Naive thymus-derived CD8-positive, alpha-beta T cell (primary cell): Measurements from ENCODE around the gene ZNF683. TPM values are rescaled to one million over a fixed set of nuclear protein-coding genes. Genes with fewer than 3 reads are reported as not detected.
A peak's percentile ranks its signal among the peaks of the same experiment; 100 is the strongest.

Experiments
- ATAC-seq, 2 donors: fragments of 150-1000 bp; cut with Tn5 transposase in 1 of 2; sonication (Bioruptor Pico), chemical (Tn5 transposase) in 1 of 2; 1 replicate in 1 of 2; 2 replicates in 1 of 2; pipeline ENCODE4 v1.10.0; 2021; ENCODE audit warnings: mild to moderate bottlenecking in 2 of 2, moderate library complexity in 2 of 2
- POLR2A ChIA-PET: fragments of 350-600 bp; sonication (Branson Sonifier 250); formaldehyde crosslinking; loops from one replicate; lab custom pipeline; 2021; ENCODE audit warnings: antibody characterized with exemption; lab: Charles Lee
- DNase-seq, 10 donors: peaks; one replicate each; pipeline versions ENCODE4 v3.0.0 to v3.0.0-alpha.2; 2020 to 2022
- H3K27ac Mint-ChIP-seq, 10 donors: one replicate each; pipeline ENCODE4 v1.8.0; 2020 to 2022; ENCODE audit warnings: mild to moderate bottlenecking in 10 of 10, mixed read lengths in 10 of 10, moderate library complexity in 4 of 10, inconsistent platforms in 1 of 10
- H3K27me3 Mint-ChIP-seq, 5 donors: one replicate each; pipeline ENCODE4 v1.8.0; 2021 to 2022; ENCODE audit warnings: mixed read lengths in 5 of 5
- H3K36me3 Mint-ChIP-seq, 3 donors: one replicate each; pipeline ENCODE4 v1.8.0; 2020 to 2022; ENCODE audit warnings: mixed read lengths in 3 of 3, mild to moderate bottlenecking in 2 of 3, inconsistent platforms in 1 of 3
- H3K4me1 Mint-ChIP-seq, 4 donors: one replicate each; pipeline ENCODE4 v1.8.0; 2021 to 2022; ENCODE audit warnings: mixed read lengths in 4 of 4
- H3K4me3 Mint-ChIP-seq, 10 donors: one replicate each; pipeline ENCODE4 v1.8.0; 2020 to 2022; ENCODE audit warnings: mild to moderate bottlenecking in 10 of 10, mixed read lengths in 10 of 10, moderate library complexity in 6 of 10, inconsistent platforms in 1 of 10
- H3K9me3 Mint-ChIP-seq, 9 donors: one replicate each; pipeline ENCODE4 v1.8.0; 2020 to 2022; ENCODE audit warnings: mixed read lengths in 9 of 9, mild to moderate bottlenecking in 3 of 9, inconsistent platforms in 1 of 9, moderate library complexity in 1 of 9
- polyA plus RNA-seq, 3 donors: library from polyadenylated mRNA; unstranded; fragments of 300-500 nt; fragmentation: Illumina TruSeq; gene quantifications; one replicate each; pipeline ENCODE4 v1.2.3, GENCODE V29; 2021
- total RNA-seq, 8 experiments: library from RNA in 2 of 8; stranded (reverse) in 2 of 8; gene quantifications; one replicate each; pipeline ENCODE4 v1.2.3 and lab custom pipeline; 2021 to 2026

ZNF683 gene
- total and polyA plus RNA-seq, 5 experiments from 2014 or later: 0.42 to 6.3 (median 2.4) TPM

DNA sequence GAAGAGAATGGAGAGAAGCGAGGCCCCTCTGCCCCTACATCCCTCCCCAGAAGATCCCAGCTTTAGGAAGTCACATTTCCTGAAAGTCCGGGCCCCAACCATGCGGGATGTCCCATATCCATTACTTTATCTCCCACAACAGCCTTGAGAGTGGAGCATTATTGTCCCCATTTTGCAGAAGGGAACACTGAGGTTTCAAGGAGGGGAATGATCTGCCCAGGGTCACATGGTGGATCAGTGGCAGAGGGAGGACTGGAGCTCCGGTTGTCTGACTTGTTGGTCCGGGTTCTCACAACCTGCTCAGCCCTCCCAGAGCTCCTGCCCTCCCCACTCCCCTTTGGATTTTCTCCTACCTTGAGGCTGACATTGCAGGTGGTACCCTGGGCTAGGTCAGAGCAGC, 16.4 kb downstream of the ZNF683 start:
- peak overlapping the region in 1 of 10 donors; percentile 68 for H3K27ac Mint-ChIP-seq
- peaks cover 3 to 18% (median 9%) of the 10 kb centered on the region in 5 donors for H3K27me3 Mint-ChIP-seq
- POLR2A ChIA-PET: no interaction called here
- DNase-seq (no peak), ATAC-seq (no peak)
- H3K4me3 Mint-ChIP-seq: no peak overlapping the region
- no peaks in the 10 kb centered on the region for H3K9me3 Mint-ChIP-seq
- H3K4me1 Mint-ChIP-seq: peaks cover 22 to 36% (median 29%) of the 10 kb centered on the region in 4 donors
- no peaks in the 10 kb centered on the region for H3K36me3 Mint-ChIP-seq

DNA sequence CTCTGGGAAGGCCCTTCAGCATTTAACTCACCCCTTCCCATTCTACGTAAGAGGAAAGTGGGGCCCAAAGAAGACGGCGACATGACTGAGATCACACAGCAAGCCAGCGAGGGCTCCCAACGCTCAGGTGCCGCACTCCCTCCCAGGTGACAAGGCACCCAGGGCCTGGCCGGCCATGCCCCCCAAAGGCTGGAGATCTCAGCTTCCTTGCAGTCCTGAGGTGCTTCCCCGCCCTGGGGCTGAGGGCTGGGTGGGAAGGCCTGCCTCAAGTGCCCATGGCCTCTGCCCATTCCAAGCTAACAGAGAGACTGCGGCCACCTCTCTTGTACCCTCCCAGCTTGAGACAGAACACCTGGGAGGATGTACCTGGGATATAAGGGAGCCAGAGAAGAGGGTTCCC, 17.6 kb downstream of the ZNF683 start:
- H3K27me3 Mint-ChIP-seq: peaks cover 0 to 12% (median 4%) of the 10 kb centered on the region in 5 donors
- H3K27ac Mint-ChIP-seq: no peak overlapping the region
- POLR2A ChIA-PET: no interaction called here
- ATAC-seq (no peak), DNase-seq (no peak)
- H3K36me3 Mint-ChIP-seq: no peaks in the 10 kb centered on the region
- no peak overlapping the region for H3K4me3 Mint-ChIP-seq
- no peaks in the 10 kb centered on the region for H3K9me3 Mint-ChIP-seq
- peaks cover 14 to 25% (median 18%) of the 10 kb centered on the region in 4 donors for H3K4me1 Mint-ChIP-seq

DNA sequence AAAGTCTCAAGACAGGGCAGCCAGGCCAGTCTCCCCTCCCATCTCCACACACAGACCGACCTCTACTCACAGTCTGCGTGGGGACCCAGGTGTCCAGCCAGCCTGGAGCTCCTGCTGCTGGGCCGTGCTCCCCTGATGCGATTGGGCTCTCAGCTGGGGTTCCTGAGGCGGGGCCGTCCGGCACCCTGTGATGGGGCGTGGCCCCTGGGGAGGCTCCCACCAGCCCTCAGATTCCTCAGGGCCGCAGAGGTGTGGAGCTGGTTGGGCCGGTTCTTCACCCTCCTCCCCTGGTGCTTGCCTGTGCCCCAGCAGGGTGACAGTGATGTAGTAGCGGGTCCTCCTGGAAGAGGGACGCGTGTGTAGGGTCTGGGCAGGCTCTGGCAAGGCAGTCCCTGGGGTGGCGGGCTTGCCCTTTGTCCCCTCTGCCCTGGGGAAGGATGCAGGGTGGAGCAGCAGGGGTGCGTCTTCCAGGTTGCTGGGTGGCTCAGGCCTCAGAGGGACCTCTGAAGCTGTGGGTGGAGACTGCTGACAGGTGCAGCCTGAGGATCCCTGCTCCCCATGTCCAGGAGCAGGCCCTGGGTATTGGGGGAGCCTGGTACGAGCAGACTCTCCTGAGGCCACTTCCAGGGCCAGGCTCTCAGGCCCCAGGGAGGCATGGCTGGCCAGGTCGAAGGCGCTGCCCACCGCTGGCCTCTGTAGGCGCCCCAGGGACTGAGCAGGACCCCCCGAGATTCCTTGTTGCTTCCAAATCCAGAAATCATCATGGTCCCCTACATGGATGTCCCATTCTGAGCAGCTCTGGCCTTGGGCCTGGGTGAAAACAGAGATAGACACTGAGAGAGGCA, 18.4 kb downstream of the ZNF683 start, which contains the start of gene CRYBG2:
CRYBG2 (minus strand) TSS at position 155 of the 845 bp plus-strand sequence. CDS start 7,473 bp downstream, outside the sequence.
- DNase-seq (no peak), ATAC-seq (no peak)
- POLR2A ChIA-PET: interaction anchor here (1.1 kb wide), 1 partner anchor 72 kb away, joined by 3 read pairs; no protein-coding TSS in a partner anchor
- Mint-ChIP-seq H3K9me3 (no peaks in the 10 kb centered on the region), H3K36me3 (no peaks in the 10 kb centered on the region), H3K4me3 (no peak within 1 kb of the TSS), H3K27ac (peak within 1 kb of the TSS in 1 of 10 donors; percentile 79), H3K27me3 (peaks cover 0 to 12% (median 4%) of the 10 kb centered on the region in 5 donors), H3K4me1 (peaks cover 11 to 17% (median 13%) of the 10 kb centered on the region in 4 donors)

DNA sequence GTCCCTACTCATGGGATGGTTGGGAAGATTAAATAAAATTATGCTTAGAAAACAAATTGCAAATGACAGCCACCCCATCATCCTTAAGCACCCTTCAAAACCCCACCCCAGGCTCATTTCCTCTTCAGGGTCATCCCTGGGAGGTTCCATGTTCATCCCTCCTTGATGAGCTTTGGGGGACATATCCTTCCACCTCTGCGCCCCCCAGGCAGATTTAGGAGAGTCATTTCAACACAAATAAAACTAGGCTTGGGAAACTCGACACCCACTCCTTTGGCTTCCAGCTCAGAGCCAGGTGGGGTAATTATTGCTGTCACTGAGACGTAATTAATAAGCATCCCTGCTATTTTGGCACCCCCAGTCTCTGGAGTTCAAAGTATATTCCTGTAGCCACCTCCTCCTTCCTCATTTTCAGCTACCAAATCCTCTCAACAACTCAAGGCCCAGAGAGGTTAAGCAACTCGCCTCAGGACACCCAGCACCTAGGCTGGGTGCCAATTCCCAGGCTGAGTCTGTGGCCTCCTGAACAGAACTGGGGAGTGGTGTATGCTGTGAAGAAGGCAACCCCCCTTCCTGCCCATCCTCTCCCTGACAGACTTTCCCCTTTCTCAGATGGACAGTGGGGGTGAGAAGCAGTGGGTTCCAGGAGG, 19.2 kb downstream of the ZNF683 start:
- Mint-ChIP-seq H3K36me3 (no peaks in the 10 kb centered on the region), H3K4me3 (no peak overlapping the region), H3K27ac (no peak overlapping the region), H3K27me3 (peaks cover 0 to 12% (median 4%) of the 10 kb centered on the region in 5 donors), H3K9me3 (no peaks in the 10 kb centered on the region), H3K4me1 (peaks cover 3 to 8% (median 6%) of the 10 kb centered on the region in 4 donors)
- DNase-seq: no peak
- ATAC-seq: no peak
- POLR2A ChIA-PET: interaction anchor here (1.1 kb wide), 1 partner anchor 72 kb away, joined by 3 read pairs; no protein-coding TSS in a partner anchor

DNA sequence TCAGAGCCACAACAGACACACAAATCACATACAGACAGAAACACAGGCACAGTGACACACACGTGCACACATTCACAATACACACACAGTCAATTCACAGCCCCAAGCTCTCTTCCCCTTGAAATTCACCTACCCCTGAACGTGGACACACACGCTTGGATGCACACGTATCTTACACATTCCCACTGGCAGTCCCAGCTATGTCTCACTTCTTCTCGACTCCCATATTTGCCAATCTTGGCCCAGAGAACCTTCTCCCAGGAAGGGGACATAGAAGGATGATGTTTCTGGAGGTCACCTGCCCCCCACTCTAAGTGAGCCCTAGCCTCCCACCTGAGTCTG, 20.2 kb downstream of the ZNF683 start:
- DNase-seq (no peak), ATAC-seq (no peak)
- Mint-ChIP-seq H3K27ac (no peak overlapping the region), H3K4me1 (peaks cover 0 to 7% (median under 1%) of the 10 kb centered on the region in 4 donors), H3K4me3 (no peak overlapping the region), H3K9me3 (no peaks in the 10 kb centered on the region), H3K36me3 (no peaks in the 10 kb centered on the region), H3K27me3 (peaks cover 0 to 12% (median 4%) of the 10 kb centered on the region in 5 donors)
- POLR2A ChIA-PET: no interaction called here

DNA sequence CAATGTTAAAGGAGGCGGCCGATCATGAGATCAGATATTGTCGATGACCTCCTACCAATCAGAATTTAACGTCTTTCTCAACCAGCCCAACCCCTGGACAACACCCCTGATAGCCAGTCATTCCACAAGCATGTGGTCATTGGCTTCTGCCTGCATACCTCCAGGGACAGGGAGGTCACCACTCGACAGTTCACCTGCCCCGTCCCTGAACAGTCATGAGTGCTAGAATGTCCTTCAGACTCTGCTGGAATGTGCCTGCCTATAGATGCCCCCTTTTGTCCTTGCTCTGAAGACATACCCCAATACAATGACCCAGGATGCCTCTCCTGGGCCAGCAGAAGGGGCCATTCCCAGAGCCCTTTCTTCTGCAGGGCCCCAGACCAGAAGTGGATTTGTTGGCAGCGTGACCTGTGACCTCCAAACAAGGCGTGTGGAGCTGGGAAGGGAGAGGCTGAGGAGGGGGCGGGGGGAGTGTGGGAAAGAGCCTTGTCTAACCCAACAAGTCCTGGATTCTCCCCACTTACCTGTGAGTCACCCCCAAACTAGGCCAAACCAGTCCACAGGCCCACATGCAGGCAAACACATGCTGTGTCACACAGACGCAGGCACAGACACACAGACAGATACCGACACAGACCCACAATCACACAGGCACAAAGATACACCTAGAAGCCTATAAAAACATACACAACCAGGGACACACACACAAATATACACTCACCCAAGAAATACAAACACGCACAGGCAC, 20.8 kb downstream of the ZNF683 start:
- Mint-ChIP-seq H3K9me3 (no peaks in the 10 kb centered on the region), H3K36me3 (no peaks in the 10 kb centered on the region), H3K27ac (no peak overlapping the region), H3K27me3 (peaks cover 0 to 12% (median 4%) of the 10 kb centered on the region in 5 donors), H3K4me3 (no peak overlapping the region), H3K4me1 (peaks cover 0 to 7% (median 0%) of the 10 kb centered on the region in 4 donors)
- no peak for ATAC-seq
- POLR2A ChIA-PET: no interaction called here
- DNase-seq: no peak

DNA sequence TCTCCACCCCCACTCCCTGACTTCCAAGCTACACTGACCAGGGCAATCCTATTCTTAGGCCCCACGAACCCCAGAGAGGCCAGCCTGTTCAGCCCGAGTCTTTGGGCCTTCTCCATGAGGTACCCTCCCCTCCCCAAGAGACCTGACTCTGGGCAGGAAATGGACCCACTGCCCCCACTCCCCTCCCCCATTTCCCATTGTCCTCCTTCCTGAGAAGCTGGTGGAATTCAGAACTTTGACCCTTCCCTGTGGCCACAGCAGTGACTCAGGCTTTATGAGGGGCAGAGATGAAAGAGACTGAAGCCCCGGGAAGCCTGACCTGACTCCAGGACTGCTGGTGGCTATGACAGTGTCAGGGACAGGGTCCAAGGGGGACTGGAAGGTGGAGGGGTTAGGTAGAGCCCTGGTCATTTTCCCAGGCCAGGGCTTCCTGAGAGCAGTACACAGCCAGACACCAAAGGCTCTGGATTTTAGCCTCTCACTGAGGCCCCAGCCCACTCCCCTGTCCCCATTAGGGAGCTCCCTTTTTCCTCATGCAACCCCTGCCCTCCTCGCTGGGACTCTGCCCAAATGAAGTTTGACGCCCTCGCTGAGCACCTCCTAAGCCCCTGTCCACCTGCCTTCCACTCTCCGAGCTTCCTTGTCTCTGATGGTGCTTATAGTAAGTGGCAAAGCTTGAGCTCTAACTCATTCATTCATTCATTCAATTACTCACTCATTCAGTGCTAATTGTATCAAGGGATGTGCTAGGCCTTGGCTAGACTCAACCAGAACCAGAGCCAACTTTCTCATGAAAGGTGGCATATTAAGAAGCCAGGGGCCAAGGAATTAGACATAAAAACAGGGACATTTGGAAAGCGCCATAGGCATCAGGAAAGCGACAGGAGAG, 21.6 kb downstream of the ZNF683 start:
- H3K27me3 Mint-ChIP-seq: peaks cover 0 to 12% (median 4%) of the 10 kb centered on the region in 5 donors
- no peak for ATAC-seq
- H3K9me3 Mint-ChIP-seq: no peaks in the 10 kb centered on the region
- no peak overlapping the region for H3K27ac Mint-ChIP-seq
- no peaks in the 10 kb centered on the region for H3K36me3 Mint-ChIP-seq
- peaks cover 0 to 9% (median 0%) of the 10 kb centered on the region in 4 donors for H3K4me1 Mint-ChIP-seq
- no peak overlapping the region for H3K4me3 Mint-ChIP-seq
- DNase-seq: no peak
- POLR2A ChIA-PET: no interaction called here

DNA sequence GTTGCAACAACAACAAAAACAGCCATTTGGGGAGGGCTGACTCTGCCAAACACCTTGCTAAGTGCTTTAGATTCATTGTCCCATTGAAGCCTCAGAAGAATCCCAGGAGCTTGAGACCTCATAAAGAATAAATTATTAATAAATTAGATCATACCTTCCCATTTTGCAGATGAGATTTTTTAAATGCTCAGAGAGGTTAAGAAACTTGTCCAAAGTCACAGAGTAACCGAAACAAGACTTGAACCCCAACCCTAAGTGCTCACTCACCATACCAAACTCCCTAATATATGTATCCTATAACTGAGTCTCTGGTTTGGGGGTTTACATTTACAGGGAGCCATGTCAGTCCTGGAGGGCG, 22.2 kb downstream of the ZNF683 start:
- ATAC-seq (no peak), DNase-seq (no peak)
- Mint-ChIP-seq H3K27ac (no peak overlapping the region), H3K4me1 (peaks cover 0 to 7% (median 0%) of the 10 kb centered on the region in 4 donors), H3K9me3 (no peaks in the 10 kb centered on the region), H3K4me3 (no peak overlapping the region), H3K27me3 (peaks cover 0 to 12% (median 4%) of the 10 kb centered on the region in 5 donors), H3K36me3 (no peaks in the 10 kb centered on the region)
- POLR2A ChIA-PET: interaction anchor here (1.2 kb wide), 1 partner anchor 27 kb away, joined by 5 read pairs; no protein-coding TSS in a partner anchor

DNA sequence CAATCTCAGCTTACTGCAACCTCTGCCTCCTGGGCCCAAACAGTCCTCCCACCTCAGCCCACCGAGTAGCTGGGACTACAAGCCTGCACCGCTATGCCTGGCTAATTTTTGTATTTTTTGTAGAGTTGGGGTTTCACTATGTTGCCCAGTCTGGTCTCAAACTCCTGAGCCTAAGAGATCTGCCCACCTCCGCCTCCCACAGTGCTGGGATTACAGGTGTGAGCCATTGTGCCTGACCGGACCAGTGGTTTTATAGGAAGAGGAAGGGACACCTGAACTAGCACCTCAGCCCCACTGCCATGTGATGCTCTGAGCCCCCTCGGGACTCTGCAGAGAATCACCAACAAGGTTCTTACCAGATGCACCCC, 22.7 kb downstream of the ZNF683 start:
- Mint-ChIP-seq H3K36me3 (no peaks in the 10 kb centered on the region), H3K4me1 (peaks cover 0 to 7% (median 0%) of the 10 kb centered on the region in 4 donors), H3K9me3 (no peaks in the 10 kb centered on the region), H3K4me3 (no peak overlapping the region), H3K27me3 (peaks cover 0 to 12% (median 4%) of the 10 kb centered on the region in 5 donors), H3K27ac (no peak overlapping the region)
- DNase-seq (no peak), ATAC-seq (no peak)
- POLR2A ChIA-PET: interaction anchor here (1.2 kb wide), 1 partner anchor 27 kb away, joined by 5 read pairs; no protein-coding TSS in a partner anchor

DNA sequence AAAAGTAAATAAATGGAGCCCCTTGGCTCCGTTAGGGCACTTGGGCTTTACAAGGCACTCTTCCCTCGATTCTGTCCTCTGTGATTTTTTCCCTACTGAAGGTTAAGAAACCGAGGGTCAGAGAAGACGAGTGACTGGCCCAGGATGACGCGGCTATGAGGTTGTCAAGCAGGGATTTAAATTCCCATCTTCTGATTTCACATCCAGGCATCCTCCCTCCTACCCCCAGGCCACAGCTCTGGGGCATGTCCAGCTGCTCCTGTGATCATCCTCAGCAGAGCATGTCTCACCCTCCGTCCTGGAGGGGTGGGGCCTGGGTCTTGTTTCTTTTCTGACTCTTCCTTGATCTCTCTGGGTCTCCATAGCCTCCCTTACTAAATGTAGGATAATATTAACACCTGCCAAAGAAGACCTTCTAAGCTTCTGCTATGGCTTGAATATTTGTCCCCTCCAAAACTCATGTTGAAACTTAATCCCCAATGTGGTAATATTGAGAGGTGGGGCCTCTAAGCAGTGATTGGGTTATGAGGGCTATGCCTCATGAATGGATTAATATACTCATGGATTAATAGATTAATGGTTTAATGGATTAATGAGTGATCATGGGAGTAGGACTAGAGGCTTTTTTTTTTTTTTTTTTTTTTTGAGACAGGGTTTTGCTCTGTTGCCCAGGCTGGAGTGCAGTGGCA, 23.2 kb downstream of the ZNF683 start:
- Mint-ChIP-seq H3K27ac (no peak overlapping the region), H3K27me3 (peaks cover 0 to 12% (median 4%) of the 10 kb centered on the region in 5 donors), H3K36me3 (no peaks in the 10 kb centered on the region), H3K4me3 (no peak overlapping the region), H3K4me1 (peaks cover 0 to 7% (median 0%) of the 10 kb centered on the region in 4 donors), H3K9me3 (no peaks in the 10 kb centered on the region)
- no peak for ATAC-seq
- no peak for DNase-seq
- POLR2A ChIA-PET: interaction anchor here (1.2 kb wide), 1 partner anchor 27 kb away, joined by 5 read pairs; no protein-coding TSS in a partner anchor
